Endometrium (tissue), 2 donors: ENCODE results near the gene TGIF1.
"Not testable (repeated sequence)": the region's sequence is repeated elsewhere in the genome, so short reads cannot be mapped to it uniquely, and the experiment has no call there.

Experiments
- FAIRE-seq: peaks from 2 replicates; lab custom pipeline; 2012; peaks lifted over from hg19 to GRCh38; lab: Jason Lieb, UNC
- donor health status: control.
- donor health status: control.

TGIF1 gene

DNA sequence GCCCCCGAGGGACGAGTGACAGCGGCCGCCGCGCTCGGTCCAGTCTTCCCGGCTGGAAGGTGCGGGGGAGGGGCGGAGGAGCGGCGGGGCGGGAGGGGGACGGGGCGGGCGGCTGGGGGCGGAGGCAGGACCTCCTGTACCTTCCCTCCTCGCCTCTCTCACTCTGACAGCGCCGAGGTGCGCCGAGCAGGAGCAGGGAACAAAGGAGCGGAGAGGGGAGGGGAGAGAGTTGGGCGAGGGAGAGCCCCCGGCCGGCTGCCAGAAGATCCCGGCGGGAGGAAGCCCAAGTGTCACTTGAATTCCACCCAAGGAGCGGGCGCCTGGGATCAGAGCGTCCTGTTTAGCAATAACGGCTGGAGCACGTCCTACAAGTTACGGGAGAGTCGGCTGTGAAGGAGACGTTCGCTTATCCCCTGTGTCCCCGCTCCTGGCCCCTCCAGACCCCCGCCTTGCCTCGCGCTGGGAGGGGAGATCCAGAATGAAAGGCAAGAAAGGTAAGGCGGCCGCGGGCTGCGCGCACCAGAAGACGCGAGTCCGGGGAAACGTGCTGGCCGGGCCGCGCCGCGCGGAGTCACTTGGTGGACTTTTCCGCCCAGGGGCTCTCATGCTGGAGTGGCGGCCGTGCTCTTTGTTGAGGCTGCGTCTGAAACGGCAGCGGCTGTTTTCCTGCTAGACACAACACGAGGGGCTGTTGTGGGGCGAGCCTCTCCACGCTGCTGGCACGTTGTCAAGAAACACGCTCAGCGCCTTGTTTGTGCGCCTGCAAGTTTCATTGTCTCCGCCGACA is at the start of gene TGIF1:
TSS of gene TGIF1 (plus strand) at position 161 of the 787 bp plus-strand sequence. CDS start at position 479, 318 bp downstream.
- FAIRE-seq, result no peak

- no peak for FAIRE-seq
Measured at GRCh38 chr18:3400567-3401296, 49.2 kb upstream of the TGIF1 start.

DNA sequence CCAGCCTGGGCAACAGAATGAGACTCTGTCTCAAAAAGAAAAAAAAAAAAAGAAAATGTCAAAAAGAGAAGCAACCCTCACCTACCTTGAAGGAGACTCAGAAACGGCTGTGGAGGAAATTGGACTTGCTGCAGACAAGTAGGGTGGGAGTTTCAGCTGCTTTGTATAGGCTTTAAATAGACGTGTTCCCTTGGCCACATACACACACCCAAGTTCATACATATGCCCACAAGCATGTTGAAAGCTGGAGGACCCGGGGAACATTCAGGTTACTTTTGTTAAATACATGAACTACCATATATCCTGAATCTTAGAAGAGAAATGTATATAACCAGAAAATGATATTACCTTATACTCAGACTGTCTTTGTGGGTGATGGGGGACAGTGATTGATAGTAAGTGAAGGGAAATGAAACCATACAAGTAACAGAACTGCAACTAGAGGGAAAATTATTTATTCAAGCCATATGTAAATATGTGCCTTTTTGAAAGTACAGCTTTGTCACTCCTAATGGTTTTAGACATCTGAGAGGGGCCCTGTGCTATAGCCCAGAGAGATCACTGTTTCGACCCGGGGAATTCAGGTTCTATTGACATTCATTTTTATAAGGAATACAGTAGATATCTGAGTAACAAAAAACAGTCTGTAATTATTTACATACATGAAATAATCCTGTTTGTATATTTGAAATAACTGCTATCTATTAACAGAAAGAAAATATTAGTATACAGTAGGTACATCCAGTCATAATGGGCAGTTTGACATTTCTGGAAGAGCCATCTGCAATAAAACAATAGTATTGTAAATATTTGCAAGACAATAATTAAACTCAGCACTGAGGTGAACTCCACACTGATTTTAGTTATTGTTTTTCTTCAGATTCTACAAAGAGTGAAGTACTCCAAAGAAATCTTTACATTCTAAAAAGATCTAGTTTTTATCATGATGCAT is 48.0 kb upstream of the TGIF1 start:
- FAIRE-seq, result no peak

- no peak for FAIRE-seq
Measured at GRCh38 chr18:3402982-3403451, 47.0 kb upstream of the TGIF1 start.

- FAIRE-seq, result no peak
Measured at GRCh38 chr18:3405713-3406112, 44.3 kb upstream of the TGIF1 start.

DNA sequence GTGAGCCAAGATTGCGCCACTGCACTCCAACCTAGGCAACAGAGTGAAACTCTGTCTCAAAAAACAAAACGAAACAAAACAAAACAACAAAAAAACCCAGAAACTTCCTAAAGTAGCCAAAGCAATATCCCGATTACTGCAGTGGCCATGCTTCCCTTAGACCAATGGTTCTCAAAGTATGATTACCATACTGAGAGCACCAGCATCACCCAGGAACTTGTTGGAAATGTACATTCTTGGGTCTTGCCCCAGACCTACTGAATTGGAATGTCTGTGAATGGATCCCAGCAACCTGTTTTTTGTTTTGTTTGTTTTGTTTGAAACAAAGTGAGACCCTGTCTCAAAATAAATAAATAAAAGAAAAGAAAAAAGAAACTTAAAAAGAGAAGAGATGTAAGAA is 41.9 kb upstream of the TGIF1 start:
- FAIRE-seq, result no peak

DNA sequence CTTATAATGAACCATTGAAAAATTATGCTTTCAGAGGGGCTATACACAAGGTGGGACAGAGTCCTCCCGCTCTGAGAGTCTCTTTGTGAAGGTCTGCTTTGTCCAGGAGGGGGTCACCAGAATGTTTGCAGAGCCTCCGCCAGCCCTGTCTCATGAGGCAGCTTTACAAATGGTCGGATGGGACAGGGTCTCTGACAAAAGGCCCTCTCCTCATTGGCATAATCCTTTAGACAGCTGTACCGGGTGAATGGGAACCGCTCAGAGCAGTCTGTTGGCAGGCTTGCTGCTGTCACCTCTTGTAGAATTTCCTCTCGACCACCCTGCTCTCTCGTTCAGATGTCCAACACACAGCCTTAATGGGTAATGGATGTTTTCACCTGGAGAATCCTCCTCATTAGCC is 40.2 kb upstream of the TGIF1 start:
- no peak for FAIRE-seq

GRCh38 chr18:3410273-3410672 is 39.7 kb upstream of the TGIF1 start:
- FAIRE-seq, result no peak

DNA sequence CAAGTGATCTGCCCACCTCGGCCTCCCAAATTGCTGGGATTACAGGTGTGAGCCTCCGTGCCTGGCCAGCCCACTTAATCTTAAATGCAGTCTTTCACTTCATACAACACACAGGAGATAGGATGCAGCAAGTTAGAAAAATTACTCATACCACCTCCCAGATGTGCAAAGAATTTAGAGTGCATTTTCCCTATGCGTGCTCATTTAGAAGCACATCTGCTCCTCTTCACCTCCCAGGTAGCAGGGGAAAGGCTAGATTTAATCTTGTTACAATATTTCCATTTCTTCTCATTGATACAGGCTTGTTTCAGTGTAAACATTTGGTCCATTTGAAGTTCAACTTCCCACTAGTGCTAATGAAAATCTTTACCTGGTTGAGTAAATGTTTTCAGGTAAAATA is 39.1 kb upstream of the TGIF1 start:
- FAIRE-seq, result not testable (repeated sequence)

DNA sequence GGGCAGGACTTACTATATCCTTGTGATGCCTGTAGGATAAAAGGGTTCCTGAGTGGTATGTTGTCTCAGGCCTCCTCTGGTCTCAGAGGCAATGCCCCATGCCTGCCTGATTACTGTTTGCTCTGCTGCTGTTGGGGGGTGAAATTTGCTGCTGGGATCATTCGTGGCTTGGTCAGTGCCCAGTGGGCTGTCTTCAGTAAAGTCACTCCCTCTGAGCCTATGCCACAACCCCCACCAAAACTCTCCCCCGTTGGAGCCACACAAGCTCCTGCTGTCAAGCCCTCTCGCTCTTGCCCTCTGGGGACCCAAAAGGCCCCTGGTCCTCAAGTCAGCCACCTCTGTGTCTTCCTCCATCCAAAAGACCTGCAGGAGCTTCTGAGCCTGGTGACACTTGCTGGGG is 38.6 kb upstream of the TGIF1 start:
- FAIRE-seq, result no peak

DNA sequence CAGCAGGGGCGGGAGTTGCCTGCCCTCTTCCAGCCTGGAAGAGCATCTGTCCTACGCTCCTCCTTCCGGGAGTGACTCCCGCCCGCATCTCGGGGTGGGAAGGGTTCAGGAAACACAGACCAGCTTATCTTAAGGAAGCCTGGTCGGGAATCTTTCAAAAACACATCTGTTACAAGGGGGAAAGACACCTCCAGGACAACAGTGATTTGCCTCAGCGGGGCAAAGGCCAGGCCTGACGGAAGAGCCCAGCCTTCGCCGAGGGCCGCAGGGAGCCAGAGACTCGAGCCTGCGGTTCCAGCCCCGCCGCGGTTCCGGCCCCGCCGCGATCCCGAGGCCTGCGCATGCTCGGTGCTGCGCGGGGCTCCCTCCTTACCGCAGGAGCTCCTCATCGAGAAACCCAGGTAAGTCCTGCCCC is 38.1 kb upstream of the TGIF1 start:
- no peak for FAIRE-seq

DNA sequence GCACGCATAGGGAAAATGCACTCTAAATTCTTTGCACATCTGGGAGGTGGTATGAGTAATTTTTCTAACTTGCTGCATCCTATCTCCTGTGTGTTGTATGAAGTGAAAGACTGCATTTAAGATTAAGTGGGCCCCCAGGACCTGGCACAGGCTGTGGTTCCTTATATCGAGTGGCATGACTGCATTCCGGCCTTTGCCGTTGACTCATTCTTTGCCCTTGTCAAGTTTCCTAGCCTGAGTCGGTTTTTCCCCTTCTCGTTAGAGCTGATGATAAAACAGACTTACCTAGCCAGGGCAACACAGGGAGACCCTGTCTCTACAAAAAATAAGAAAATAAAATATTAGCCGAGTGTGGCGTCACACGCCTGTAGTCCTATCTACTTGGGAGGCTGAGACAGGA is 37.4 kb upstream of the TGIF1 start:
- not testable (repeated sequence) for FAIRE-seq

DNA sequence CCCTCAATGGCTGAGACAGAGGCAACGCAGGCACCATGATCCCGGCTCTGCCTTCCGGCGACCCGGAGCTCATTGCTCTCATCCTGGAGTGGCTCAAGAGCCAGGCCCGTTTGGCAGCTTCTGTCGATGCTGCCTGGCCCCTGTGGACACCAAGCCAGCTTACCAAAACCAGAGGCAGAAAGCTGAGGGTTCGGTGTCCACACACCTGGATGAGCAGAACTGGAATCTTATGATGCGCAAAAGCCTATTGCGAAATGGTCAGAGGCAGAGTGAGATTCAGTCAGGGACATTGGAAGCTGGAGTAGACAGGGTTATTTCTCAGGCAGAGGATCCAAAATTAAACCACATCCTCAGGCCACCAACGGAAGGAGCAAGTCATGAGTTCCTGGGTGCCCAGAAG is 34.9 kb upstream of the TGIF1 start:
- no peak for FAIRE-seq

DNA sequence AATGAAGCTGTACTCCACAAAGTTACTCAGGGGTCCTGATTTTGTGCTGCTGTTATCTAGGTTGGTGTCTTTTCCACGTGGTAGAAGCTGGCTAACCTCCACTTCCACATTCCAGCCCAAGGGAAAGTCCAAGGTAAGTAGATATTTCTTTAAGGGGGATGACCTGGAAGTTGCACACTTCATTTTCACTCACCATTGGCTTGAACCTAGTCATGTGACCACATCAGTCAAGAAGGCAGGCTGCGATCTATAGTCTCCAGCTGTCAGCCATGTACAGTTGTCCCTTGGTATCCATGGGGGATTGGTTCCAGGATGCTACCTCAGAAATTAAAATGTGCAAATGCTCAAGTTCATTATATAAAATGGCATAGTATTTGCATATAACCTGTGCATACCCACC is 31.9 kb upstream of the TGIF1 start:
- no peak for FAIRE-seq

GRCh38 chr18:3420919-3421279 is 29.1 kb upstream of the TGIF1 start:
- no peak for FAIRE-seq

DNA sequence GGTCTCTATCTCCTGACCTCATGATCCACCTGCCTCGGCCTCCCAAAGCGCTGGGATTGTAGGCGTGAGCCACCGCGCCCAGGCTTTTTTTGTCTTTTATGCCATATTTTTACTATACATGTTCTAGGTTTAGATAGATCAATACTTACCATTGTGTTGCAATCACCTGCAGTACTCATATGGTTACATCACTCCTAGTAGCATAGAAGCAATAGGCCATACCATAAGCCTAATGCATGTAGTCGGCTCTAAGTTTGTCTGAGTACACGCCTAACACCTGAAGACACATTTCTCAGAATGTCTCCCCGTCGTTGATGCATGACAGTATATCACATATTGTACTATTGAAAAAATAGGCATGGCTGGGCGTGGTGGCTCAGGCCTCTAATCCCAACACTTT is 27.1 kb upstream of the TGIF1 start:
- FAIRE-seq, result no peak

GRCh38 chr18:3424280-3424890 is 25.6 kb upstream of the TGIF1 start:
- FAIRE-seq, result no peak

GRCh38 chr18:3425030-3425429 is 24.9 kb upstream of the TGIF1 start:
- FAIRE-seq, result no peak

DNA sequence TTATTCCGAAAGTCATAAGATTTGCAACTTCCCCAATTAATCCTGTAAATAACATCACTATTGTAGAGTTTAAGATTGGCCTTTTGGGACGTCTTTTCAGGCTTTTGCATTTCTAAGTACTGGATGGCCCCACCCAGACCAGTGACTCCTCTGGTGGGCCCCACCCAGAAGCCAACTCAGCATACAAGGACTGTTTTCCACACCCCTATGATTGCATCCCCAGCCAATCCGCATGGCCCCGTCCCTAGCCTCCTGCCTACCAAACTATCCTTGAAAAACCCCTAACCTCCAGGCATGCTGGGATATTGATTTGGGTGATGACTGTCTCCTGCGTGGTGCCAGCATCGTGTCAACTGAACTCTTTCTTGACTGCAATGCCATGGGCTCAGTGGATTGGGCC is 24.5 kb upstream of the TGIF1 start:
- no peak for FAIRE-seq

- no peak for FAIRE-seq
Measured at GRCh38 chr18:3426074-3426473, 23.9 kb upstream of the TGIF1 start.

DNA sequence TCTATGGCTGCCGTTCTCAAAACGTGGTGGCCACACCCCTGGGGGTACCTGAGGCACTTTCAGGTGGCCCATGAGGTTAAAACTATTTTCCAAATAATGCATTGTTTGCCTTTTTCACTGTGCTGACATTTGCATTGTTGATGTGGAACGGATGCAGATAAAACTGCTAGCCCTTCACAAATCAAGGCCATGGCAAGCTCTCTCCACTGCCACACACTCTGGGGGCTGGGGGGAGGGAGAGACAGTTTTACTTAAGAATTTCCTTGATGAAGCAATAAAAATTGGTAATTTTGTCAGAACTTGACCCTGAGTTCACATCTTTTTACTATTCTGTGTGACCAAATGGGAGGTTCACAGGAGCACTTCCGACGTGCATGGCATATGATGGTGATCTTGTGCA is 22.0 kb upstream of the TGIF1 start:
- FAIRE-seq, result no peak

GRCh38 chr18:3429121-3429520 is 20.9 kb upstream of the TGIF1 start:
- FAIRE-seq, result no peak
